CD4-positive, alpha-beta T cell treated with Interleukin-15 for 1 hour (primary cell): ENCODE results near the gene GPNMB.
"Not testable (repeated sequence)": the region's sequence is repeated elsewhere in the genome, so short reads cannot be mapped to it uniquely, and the experiment has no call there.

Source experiments
- DNase-seq: peaks from one replicate; pipeline ENCODE4 v3.0.0-alpha.2; 2020

GPNMB gene

DNA sequence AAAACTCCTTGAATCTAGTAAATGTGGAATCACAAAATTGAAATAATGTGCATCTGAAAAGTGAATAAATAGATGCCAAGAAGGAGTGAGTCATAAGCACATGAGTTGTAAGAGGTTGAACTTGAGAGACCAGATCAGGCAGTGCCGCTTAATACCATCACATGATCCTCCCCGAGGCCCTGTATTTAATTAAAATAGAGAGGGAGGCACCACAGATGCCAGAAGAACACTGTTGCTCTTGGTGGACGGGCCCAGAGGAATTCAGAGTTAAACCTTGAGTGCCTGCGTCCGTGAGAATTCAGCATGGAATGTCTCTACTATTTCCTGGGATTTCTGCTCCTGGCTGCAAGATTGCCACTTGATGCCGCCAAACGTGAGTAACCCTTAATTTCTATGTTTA is at the start of gene GPNMB:
TSS of gene GPNMB (plus strand) at position 221 of the 400 bp plus-strand sequence. CDS start at position 304, 83 bp downstream.
- DNase-seq: no peak

- not testable (repeated sequence) for DNase-seq
Measured at GRCh38 chr7:23197745-23198144, 48.8 kb upstream of the GPNMB start.

DNA sequence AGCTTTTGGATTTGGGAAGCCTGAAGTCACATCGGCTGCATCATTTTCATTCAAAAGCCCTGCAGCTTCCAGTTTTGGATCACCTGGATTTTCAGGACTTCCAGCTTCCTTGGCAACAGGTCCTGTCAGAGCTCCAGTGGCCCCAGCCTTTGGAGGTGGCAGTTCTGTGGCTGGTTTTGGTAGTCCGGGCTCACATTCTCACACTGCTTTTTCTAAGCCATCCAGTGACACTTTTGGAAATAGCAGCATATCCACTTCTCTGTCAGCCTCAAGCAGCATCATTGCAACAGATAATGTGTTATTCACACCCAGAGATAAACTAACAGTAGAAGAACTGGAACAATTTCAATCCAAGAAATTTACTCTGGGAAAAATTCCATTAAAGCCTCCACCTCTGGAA is 46.2 kb upstream of the GPNMB start:
- DNase-seq: no peak

DNA sequence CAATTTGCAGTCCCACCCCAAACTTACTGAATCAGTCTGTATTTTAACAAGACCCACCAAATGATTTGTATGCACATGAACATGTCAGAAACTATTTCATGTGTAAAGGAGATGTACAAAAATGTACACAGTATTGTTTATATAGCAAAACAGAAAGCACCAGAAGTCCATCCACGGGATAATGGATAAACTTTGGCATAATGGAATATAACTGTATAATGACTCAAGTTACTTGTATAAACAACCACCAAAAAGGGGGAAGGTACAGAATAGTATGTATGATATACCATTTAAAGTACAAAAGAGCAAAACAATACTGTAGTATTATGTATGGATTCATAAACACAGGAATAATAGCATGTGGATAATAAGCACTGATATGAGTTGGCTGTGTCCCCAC is 42.3 kb upstream of the GPNMB start:
- no peak for DNase-seq

DNA sequence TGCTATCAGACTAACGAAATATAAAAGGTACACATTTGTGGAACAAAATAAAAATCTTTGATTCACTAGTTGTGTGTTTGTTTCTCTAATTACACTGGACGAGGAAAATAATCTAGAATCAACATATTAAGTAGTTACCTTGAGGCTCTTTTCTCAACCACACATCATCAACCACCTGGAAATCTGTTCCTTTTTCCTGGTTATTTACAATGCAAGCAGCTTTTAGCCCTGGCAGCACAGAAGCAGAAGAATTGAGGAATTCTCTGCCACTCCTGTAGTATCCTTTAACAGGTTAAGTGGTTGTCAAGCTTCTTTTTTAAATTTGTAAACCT is 41.0 kb upstream of the GPNMB start:
- no peak for DNase-seq

DNA sequence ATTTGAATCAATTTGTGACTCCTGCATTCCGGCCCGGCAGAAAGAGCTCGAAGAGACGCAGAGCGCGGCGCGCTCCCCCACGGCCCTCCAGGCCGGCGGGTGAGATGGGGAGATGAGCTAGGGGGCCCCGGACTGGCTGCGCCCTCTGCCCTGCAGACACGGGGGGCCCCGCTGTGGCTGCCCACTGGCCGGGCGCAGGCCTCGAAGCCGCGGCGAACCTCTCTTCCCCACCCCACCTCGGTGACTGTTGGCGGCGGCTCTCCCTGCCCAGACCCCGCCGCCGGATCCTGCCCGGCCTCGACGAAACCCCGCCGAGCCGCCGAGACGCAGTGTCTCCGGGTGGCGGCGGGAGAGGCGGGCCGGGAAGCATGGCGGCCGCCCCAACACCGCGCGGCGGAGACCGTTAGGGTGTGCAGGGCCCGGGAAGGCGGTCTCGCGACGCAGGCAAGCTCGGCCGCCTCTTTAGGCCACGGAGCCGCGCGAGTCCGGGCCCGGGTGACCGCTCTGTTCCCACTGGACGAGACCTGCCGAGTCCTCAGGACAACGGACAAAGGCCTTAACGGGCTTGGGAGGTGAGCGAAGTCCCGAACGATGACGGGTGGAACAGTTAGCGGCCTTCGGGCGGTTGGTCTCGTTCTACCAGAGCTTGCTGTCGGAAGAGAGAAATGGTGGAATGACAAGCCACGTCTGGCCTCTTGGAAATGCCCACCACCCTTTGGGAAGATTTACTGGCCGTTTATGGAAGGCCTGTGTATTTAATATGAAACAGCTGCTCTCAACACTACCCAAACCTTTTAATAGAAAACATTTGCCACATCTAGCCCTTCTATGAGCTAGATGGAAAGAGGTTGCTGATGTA is 40.4 kb upstream of the GPNMB start:
- no peak for DNase-seq

- DNase-seq: no peak
Measured at GRCh38 chr7:23207021-23207420, 39.6 kb upstream of the GPNMB start.

DNA sequence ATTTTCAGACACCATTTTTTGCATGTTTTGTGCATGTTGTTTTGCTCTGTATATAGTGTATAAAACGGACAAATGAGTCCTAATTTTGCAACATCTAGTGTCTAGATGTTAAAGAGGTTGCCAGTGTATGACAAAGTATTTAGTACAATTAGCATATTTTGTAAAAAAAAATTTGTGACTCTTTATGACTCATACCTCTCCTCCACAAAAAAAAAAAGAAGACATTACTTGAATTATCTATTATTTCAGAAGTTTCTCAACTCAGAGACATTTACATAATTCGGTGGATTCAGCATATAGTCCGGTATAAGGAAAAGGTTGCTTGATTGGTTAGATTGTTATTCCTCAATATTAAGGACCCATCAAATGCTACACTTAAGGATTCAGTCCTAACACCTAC is 38.7 kb upstream of the GPNMB start:
- no peak for DNase-seq

DNA sequence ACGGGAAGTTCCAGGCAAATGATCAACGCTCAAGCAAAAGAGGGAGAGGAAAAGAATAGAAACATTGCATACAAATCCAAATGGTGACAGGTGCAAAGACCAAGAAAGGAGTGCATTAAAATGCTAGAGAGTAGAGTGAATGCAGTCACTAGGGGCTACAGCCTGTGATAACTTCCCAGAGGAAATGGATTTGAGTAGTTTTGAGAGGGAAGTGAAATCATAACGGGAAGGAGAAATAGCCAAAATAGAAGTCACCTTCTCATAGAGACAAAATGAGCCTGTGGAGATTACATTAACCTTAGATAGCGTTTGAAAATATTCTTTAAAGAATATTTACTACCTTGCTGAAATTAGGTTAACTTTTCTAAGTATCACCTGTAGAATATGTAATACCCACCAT is 38.3 kb upstream of the GPNMB start:
- no peak for DNase-seq

DNA sequence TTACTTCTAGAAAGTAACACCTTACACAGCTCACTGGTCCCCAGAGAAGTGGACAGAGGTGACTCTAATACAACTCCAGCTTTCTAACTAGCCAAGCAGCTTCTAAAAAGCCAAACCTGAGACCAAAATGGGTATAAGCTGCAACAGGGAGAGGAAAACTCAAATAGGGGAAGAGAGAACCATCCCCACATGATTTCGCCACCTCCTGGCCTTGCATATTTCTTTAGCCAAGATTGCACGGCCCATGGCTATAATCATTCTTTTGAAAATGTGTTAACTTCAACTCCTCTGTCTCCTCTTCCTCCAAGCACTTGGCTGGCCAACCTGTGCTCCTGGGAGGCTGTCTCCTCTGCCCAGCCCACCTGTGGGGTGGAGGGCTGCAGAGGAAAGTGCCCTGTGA is 36.1 kb upstream of the GPNMB start:
- no peak for DNase-seq

DNA sequence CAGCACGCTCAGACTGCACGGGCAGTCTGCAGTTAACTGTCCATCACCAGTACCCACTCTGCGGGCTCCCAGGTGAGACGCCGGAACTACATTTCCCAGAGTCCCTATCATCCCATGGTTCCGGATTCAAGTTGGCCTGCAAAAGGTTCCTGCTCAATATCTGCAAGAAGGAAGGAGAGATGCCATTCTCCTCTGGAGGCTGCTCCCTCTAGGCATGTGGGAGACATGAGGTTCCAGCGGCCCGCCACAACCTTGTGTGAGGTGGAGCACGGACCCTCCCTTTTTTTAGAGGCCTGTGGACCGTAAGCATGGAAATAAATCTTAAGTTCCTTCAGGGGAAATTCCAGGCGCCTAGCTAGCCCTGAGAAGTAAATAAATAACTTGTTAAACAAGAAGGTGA is 35.0 kb upstream of the GPNMB start:
- no peak for DNase-seq

GRCh38 chr7:23212395-23212794 is 34.2 kb upstream of the GPNMB start:
- no peak for DNase-seq

DNA sequence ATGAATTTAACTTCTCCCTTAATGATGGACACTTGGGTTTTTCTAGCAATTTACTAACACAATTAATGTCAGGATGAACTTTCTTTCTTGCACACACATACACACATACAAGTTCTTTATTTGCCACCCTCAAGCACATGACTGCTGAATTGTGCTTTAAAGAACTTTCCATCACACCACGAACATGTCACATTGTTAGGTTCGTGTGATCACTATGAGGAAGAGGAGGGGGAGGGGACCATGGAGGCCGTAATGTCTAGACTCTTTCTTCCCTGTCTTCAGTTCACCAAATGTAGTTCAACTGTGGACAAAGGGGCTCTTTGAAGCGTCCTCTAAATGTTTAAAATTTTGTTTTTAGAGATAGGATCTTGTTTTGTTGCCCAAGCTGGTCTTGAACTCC is 33.7 kb upstream of the GPNMB start:
- DNase-seq: no peak

DNA sequence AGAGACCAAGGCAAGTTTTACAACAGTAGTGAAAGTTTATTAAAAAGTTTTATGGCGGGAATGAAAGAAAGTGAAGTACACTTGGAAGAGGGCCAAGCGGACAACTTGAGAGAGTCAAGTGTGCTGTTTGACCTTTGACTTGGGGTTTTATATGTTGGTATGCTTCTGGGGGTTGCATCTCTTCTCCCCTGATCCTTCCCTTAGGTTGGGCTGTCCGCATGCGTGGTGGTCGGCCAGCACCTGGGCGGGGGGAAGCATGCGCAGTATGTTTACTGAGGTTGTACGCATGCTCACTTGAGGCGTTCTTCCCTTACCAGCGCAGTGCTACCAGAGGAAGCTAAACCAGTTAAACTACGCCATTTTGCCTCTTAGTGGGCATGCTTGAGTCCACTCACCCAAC is 32.8 kb upstream of the GPNMB start:
- no peak for DNase-seq

- no peak for DNase-seq
Measured at GRCh38 chr7:23214423-23214822, 32.2 kb upstream of the GPNMB start.

DNA sequence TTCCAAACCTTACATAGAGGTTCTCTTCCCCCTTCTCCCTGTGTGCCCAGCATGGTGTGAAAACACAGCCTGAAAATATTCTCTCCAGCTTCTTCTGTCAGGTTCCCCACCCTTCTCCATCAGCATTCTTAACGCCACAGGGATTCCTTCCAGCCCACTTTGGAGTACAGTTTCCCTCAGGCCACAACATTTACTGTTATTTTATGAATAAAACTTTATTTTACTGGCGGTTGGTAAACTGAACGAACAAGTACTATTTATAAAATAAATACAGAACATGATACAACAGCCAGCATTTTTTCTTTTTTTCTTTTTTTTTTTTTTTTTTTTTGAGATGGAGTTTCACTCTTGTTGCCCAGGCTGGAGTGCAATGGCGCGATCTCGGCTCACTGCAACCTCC is 31.6 kb upstream of the GPNMB start:
- no peak for DNase-seq

GRCh38 chr7:23216021-23216420 is 30.6 kb upstream of the GPNMB start:
- DNase-seq: peak; percentile 61

GRCh38 chr7:23218196-23218595 is 28.4 kb upstream of the GPNMB start:
- DNase-seq: no peak

GRCh38 chr7:23220690-23221305 is 25.8 kb upstream of the GPNMB start:
- no peak for DNase-seq

DNA sequence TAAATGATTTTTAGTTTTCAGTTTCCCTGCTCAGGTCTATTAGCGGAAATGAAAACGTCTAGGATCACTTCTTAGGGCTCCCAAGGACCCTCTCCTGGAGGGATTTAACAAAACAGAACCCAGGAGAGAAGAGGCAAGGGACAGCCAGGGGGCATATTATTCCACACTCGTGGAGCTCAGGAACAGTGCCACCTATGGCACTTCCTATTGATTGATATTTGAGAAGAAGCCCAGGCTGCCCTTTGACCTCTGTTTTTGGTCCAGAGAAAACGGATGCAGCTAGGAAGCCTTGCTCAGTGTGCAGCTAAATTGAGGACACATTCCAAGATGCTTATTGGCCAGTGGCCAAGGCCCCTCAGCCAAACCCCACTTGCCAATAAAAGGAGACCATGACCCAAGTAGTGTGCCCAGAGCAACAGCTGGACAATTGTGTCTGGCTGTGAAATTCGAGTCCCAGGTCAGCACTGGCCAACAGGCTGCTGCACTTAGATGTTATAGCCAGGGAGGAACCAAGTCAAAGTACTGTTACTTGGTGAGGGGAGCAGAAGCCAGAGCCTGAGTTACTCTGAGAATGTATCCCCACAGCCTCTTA is 24.0 kb upstream of the GPNMB start:
- DNase-seq: no peak

DNA sequence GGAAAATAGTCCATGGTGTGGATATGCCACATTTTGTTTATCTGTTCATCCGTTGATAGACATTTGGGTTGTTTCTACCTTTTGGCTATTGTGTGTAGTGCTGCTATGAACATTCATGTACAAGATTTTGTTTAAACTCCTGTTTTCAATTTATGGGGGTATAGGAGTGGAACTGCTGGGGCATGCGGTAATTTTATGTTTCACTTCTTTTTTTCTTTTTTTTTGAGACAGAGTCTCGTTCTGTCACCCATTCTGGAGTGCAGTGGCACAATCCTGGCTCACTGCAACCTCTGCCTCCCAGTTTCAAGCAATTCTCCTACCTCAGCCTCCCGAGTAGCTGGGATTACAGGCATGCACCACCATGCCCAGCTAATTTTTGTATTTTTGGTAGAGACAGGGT is 22.2 kb upstream of the GPNMB start:
- DNase-seq: not testable (repeated sequence)

DNA sequence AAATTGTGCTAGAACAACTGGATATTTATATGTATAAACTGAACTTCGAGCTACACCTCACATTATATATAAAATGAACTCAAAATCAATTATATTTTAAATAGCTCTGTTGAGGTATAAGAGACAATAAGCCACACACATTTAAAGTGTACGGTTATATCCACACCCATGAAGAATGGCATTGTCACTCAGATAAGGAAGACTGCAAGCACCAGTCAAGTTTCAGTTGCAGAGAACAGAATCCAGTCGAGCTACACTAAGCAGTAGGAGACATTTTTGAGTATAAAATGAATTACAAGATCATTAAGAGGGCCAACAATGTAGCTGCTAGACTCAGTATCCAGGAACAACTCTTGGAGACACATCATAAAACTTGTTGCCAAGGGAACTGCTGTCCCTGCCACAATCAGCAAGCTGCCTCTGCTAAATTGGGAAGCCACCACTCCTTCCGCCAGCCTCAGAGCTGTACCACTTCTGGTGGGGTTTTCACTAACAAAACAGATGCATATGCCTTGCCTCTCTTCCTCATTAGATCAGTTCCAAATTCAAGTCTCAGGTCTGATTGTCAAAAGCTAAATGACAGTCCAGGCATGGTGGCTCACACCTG is 19.6 kb upstream of the GPNMB start:
- DNase-seq: no peak

DNA sequence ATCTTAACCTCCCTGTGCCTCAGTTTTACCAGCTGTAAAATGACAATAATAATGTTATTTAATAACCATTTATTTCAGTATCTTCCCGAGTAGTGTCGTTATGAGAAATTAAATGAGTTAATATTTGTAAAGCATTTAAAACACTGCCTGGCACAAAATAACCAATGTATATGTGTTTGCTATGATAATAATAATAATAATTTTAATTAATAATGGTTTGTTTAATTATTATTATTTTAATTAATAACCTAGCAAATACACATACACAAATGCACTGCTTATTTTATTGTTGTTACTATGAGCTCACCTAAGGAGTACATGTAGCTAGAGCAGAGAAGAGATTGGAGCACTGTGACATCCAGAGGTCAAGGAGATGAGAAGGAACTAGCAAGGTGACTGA is 18.2 kb upstream of the GPNMB start:
- DNase-seq: no peak

DNA sequence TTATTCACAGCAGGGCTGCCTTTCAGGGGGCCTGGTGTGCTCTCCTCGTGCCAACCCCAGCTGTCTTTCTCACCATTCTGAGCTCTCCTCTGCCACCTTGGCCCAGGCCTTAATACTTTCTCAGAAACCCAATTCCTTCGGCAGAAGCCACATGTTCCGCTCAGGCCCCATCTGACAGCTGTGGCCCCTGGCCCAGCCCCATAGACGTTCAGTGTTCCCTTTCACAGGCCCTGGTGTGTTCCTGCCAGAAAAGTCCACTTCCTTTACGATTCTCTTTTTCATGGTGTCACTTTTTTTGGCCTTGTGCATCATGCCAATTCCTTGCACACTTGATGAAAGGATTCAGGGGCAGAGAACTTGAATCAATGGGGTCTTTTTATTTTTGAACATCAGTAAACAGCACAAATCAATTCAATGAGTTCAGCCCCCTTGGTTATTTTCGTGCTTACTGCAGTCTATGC is 15.9 kb upstream of the GPNMB start:
- no peak for DNase-seq
